GM23338 (cell line): ENCODE measurements around the gene KLHL21. TPM values are rescaled to one million over a fixed set of nuclear protein-coding genes. Genes with fewer than 3 reads are reported as not detected.
A peak's percentile ranks its signal among the peaks of the same experiment; 100 is the strongest.

Experiments
- ATAC-seq: fragments of 200-7000 bp; cut with Tn5 transposase; 3 replicates; pipeline ENCODE4 v1.9.1; 2020
- DNase-seq: peaks from one replicate; pipeline ENCODE4 v3.0.0-alpha.2; 2015; ENCODE audit warnings: low spot score
- H2AFZ ChIP-seq: fragments of 200-600 bp; sonication (generic); 2 replicates; pipeline ENCODE4 v1.8.0; 2016; ENCODE audit warnings: antibody characterized with exemption, mild to moderate bottlenecking, moderate library complexity
- H3F3A ChIP-seq: fragments of 200-600 bp; sonication (generic); replicated peaks from 2 replicates; pipeline ENCODE4 v1.8.0; 2017; ENCODE audit warnings: antibody characterized with exemption, mixed run types, low read depth
- H3K27ac ChIP-seq: fragments of 200-600 bp; sonication (generic); 2 replicates; pipeline ENCODE4 v1.6.1; 2016; ENCODE audit warnings: low read depth
- H3K27me3 ChIP-seq: fragments of 200-600 bp; sonication (generic); 2 replicates; pipeline ENCODE4 v1.8.0; 2016; ENCODE audit warnings: mild to moderate bottlenecking, mixed run types, moderate library complexity; ENCODE audit not compliant: insufficient read depth
- H3K36me3 ChIP-seq: fragments of 200-600 bp; sonication (generic); 2 replicates; pipeline ENCODE4 v1.8.0; 2016; ENCODE audit warnings: mild to moderate bottlenecking; ENCODE audit not compliant: insufficient read depth
- H3K4me1 ChIP-seq: fragments of 200-600 bp; sonication (generic); 2 replicates; pipeline ENCODE4 v1.8.0; 2016; ENCODE audit warnings: mild to moderate bottlenecking, moderate library complexity; ENCODE audit not compliant: insufficient read depth
- H3K4me2 ChIP-seq: fragments of 200-600 bp; sonication (generic); 2 replicates; pipeline ENCODE4 v1.7.1; 2017; ENCODE audit warnings: mixed run types
- H3K4me3 ChIP-seq: fragments of 200-600 bp; sonication (generic); 2 replicates; pipeline ENCODE4 v1.6.1; 2016; ENCODE audit warnings: mixed run types
- H3K79me2 ChIP-seq: fragments of 200-600 bp; sonication (generic); replicated peaks from 2 replicates; pipeline ENCODE4 v1.8.0; 2017; ENCODE audit warnings: mild to moderate bottlenecking; ENCODE audit not compliant: insufficient read depth
- H3K9me2 ChIP-seq: fragments of 200-600 bp; sonication (generic); 2 replicates; pipeline ENCODE4 v1.8.0; 2017; ENCODE audit not compliant: insufficient read depth
- H4K20me1 ChIP-seq: fragments of 200-600 bp; sonication (generic); replicated peaks from 2 replicates; pipeline ENCODE4 v1.8.0; 2017; ENCODE audit warnings: mild to moderate bottlenecking; ENCODE audit not compliant: insufficient read depth
- H3K27ac Mint-ChIP-seq: 2 replicates; pipeline ENCODE4 v1.8.0; 2020; ENCODE audit warnings: inconsistent platforms, mild to moderate bottlenecking, moderate library complexity, mixed read lengths
- H3K27me3 Mint-ChIP-seq: 3 replicates; pipeline ENCODE4 v1.8.0; 2022; ENCODE audit warnings: low read depth, mild to moderate bottlenecking, moderate library complexity, mixed read lengths, inconsistent platforms; ENCODE audit not compliant: insufficient read depth, poor library complexity
- H3K36me3 Mint-ChIP-seq: 3 replicates; pipeline ENCODE4 v1.8.0; 2021; ENCODE audit warnings: low read depth, mild to moderate bottlenecking, inconsistent platforms, moderate library complexity, mixed read lengths
- H3K4me1 Mint-ChIP-seq: 3 replicates; pipeline ENCODE4 v1.8.0; 2020; ENCODE audit warnings: mild to moderate bottlenecking, inconsistent platforms, mixed read lengths
- H3K4me3 Mint-ChIP-seq: 3 replicates; pipeline ENCODE4 v1.8.0; 2021; ENCODE audit warnings: moderate library complexity, mild to moderate bottlenecking, inconsistent platforms, mixed read lengths
- H3K9me3 Mint-ChIP-seq: 3 replicates; pipeline ENCODE4 v1.8.0; 2020; ENCODE audit warnings: moderate library complexity, mild to moderate bottlenecking, inconsistent platforms, mixed read lengths
- CREB1 ChIP-seq: fragments of 250-450 bp; sonication (Bioruptor Pico); IDR thresholded peaks from 2 replicates; pipeline ENCODE4 v1.5.0; 2020; ENCODE audit warnings: low read depth, mild to moderate bottlenecking, moderate library complexity
- CTCF ChIP-seq, 2 experiments: fragments of 200-600 bp in 1 of 2; sonication (generic) in 1 of 2; conservative IDR thresholded peaks; 2 replicates each; pipeline versions ENCODE4 v1.5.1 to v1.6.1; 2016 to 2017; ENCODE audit warnings: antibody characterized with exemption in 2 of 2, low read depth in 2 of 2, mild to moderate bottlenecking in 2 of 2, moderate library complexity in 1 of 2
- ETS1 ChIP-seq: IDR thresholded peaks from 2 replicates; pipeline ENCODE4 v1.6.1; 2016; ENCODE audit warnings: antibody characterized with exemption
- EZH2 ChIP-seq: fragments of 200-600 bp; sonication (generic); IDR thresholded peaks from one replicate; pipeline ENCODE4 v1.8.0; 2017; ENCODE audit warnings: antibody characterized with exemption, mild to moderate bottlenecking, low read depth; ENCODE audit not compliant: unreplicated experiment
- EZH2phosphoT487 ChIP-seq: fragments of 200-600 bp; sonication (generic); IDR thresholded peaks from one replicate; pipeline ENCODE4 v1.8.1; 2018; ENCODE audit warnings: antibody characterized with exemption; ENCODE audit not compliant: unreplicated experiment
- JUNB ChIP-seq: IDR thresholded peaks from one replicate; pipeline ENCODE4 v1.6.1; 2016; ENCODE audit warnings: antibody characterized with exemption; ENCODE audit not compliant: unreplicated experiment
- NANOG ChIP-seq: IDR thresholded peaks from 2 replicates; pipeline ENCODE4 v1.6.1; 2016; ENCODE audit warnings: antibody characterized with exemption, borderline replicate concordance
- POLR2AphosphoS5 ChIP-seq: IDR thresholded peaks from 2 replicates; pipeline ENCODE4 v1.6.1; 2016; ENCODE audit warnings: antibody characterized with exemption, low read depth
- STAT1 ChIP-seq: IDR thresholded peaks from one replicate; pipeline ENCODE4 v1.6.1; 2016; ENCODE audit warnings: antibody characterized with exemption; ENCODE audit not compliant: unreplicated experiment
- ZNF114 ChIP-seq: fragments of 250-450 bp; sonication (Bioruptor Pico); IDR thresholded peaks from 2 replicates; pipeline ENCODE4 v1.5.0; 2020; ENCODE audit warnings: mild to moderate bottlenecking, moderate library complexity
- ZNF331 ChIP-seq: fragments of 250-450 bp; sonication (Bioruptor Pico); IDR thresholded peaks from 2 replicates; pipeline ENCODE4 v1.5.0; 2020; ENCODE audit warnings: low read depth, mild to moderate bottlenecking, moderate library complexity
- polyA plus RNA-seq: library from polyadenylated mRNA; unstranded; fragments of >200 nt; fragmentation: Nextera tagmentation; extraction: Ambion mirVana; gene quantifications from 2 replicates; pipeline ENCODE4 v1.2.1, GENCODE V29; 2016
- total RNA-seq: library from RNA; depleted of rRNA; stranded (reverse); fragments of >200 nt; shearing (Covaris generic); gene quantifications from 2 replicates; pipeline ENCODE4 v1.2.3, GENCODE V29; 2014
- TF ChIP-seq, protein P1 (sequence below): IDR thresholded peaks from one replicate; pipeline ENCODE4 v1.6.1; 2018; ENCODE audit warnings: antibody characterized with exemption; ENCODE audit not compliant: unreplicated experiment
- TF ChIP-seq, protein P2 (sequence below): fragments of 250-450 bp; sonication (Bioruptor Pico); IDR thresholded peaks from 2 replicates; pipeline ENCODE4 v1.5.0; 2020; ENCODE audit warnings: mild to moderate bottlenecking, moderate library complexity

KLHL21 gene
- total and polyA plus RNA-seq, 2 experiments from 2014 or later = 7.3 to 35.9 TPM

GRCh38 chr1:6614929-6615785 is 12.5 kb upstream of the KLHL21 start:
- Mint-ChIP-seq H3K4me3 (peak overlapping the region; percentile 81), H3K27me3 (peaks cover 35% of the 10 kb centered on the region), H3K4me1 (peaks cover 17% of the 10 kb centered on the region), H3K27ac (no peak overlapping the region; the same call in 1 of the 2 replicates), H3K36me3 (peaks cover 35% of the 10 kb centered on the region), H3K9me3 (peaks cover 3% of the 10 kb centered on the region; the same call in 1 of the 3 replicates)
- Histone ChIP-seq H3K9me2 (peaks cover 3% of the 10 kb centered on the region; the same call in 1 of the 2 replicates), H3F3A (peaks cover 23% of the 10 kb centered on the region), H2AFZ (no peak overlapping the region), H3K36me3 (peaks cover 9% of the 10 kb centered on the region; the same call in 1 of the 2 replicates), H3K79me2 (peaks cover 53% of the 10 kb centered on the region), H3K27ac (peak overlapping the region; percentile 59; the same call in 1 of the 2 replicates), H3K4me2 (peak overlapping the region; percentile 94), H3K27me3 (peaks cover 14% of the 10 kb centered on the region), H4K20me1 (peaks cover 46% of the 10 kb centered on the region), H3K4me1 (peaks cover 11% of the 10 kb centered on the region), H3K4me3 (peak overlapping the region; percentile 96)
- TF ChIP-seq JUNB (no peak), EZH2phosphoT487 (no peak), EZH2 (no peak), CTCF (conservative IDR thresholded peaks at IDR 0.05; ENCODE audit: low read depth in 2 of 2) (no peak), ZNF331 (CRISPR knock-in tag) (no peak), ETS1 (no peak), ZNF114 (no peak), CREB1 (CRISPR knock-in tag) (no peak), STAT1 (no peak), NANOG (no peak), POLR2AphosphoS5 (no peak)
- TF ChIP-seq, protein P1, sequence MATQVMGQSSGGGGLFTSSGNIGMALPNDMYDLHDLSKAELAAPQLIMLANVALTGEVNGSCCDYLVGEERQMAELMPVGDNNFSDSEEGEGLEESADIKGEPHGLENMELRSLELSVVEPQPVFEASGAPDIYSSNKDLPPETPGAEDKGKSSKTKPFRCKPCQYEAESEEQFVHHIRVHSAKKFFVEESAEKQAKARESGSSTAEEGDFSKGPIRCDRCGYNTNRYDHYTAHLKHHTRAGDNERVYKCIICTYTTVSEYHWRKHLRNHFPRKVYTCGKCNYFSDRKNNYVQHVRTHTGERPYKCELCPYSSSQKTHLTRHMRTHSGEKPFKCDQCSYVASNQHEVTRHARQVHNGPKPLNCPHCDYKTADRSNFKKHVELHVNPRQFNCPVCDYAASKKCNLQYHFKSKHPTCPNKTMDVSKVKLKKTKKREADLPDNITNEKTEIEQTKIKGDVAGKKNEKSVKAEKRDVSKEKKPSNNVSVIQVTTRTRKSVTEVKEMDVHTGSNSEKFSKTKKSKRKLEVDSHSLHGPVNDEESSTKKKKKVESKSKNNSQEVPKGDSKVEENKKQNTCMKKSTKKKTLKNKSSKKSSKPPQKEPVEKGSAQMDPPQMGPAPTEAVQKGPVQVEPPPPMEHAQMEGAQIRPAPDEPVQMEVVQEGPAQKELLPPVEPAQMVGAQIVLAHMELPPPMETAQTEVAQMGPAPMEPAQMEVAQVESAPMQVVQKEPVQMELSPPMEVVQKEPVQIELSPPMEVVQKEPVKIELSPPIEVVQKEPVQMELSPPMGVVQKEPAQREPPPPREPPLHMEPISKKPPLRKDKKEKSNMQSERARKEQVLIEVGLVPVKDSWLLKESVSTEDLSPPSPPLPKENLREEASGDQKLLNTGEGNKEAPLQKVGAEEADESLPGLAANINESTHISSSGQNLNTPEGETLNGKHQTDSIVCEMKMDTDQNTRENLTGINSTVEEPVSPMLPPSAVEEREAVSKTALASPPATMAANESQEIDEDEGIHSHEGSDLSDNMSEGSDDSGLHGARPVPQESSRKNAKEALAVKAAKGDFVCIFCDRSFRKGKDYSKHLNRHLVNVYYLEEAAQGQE = no peak
- TF ChIP-seq, protein P2, sequence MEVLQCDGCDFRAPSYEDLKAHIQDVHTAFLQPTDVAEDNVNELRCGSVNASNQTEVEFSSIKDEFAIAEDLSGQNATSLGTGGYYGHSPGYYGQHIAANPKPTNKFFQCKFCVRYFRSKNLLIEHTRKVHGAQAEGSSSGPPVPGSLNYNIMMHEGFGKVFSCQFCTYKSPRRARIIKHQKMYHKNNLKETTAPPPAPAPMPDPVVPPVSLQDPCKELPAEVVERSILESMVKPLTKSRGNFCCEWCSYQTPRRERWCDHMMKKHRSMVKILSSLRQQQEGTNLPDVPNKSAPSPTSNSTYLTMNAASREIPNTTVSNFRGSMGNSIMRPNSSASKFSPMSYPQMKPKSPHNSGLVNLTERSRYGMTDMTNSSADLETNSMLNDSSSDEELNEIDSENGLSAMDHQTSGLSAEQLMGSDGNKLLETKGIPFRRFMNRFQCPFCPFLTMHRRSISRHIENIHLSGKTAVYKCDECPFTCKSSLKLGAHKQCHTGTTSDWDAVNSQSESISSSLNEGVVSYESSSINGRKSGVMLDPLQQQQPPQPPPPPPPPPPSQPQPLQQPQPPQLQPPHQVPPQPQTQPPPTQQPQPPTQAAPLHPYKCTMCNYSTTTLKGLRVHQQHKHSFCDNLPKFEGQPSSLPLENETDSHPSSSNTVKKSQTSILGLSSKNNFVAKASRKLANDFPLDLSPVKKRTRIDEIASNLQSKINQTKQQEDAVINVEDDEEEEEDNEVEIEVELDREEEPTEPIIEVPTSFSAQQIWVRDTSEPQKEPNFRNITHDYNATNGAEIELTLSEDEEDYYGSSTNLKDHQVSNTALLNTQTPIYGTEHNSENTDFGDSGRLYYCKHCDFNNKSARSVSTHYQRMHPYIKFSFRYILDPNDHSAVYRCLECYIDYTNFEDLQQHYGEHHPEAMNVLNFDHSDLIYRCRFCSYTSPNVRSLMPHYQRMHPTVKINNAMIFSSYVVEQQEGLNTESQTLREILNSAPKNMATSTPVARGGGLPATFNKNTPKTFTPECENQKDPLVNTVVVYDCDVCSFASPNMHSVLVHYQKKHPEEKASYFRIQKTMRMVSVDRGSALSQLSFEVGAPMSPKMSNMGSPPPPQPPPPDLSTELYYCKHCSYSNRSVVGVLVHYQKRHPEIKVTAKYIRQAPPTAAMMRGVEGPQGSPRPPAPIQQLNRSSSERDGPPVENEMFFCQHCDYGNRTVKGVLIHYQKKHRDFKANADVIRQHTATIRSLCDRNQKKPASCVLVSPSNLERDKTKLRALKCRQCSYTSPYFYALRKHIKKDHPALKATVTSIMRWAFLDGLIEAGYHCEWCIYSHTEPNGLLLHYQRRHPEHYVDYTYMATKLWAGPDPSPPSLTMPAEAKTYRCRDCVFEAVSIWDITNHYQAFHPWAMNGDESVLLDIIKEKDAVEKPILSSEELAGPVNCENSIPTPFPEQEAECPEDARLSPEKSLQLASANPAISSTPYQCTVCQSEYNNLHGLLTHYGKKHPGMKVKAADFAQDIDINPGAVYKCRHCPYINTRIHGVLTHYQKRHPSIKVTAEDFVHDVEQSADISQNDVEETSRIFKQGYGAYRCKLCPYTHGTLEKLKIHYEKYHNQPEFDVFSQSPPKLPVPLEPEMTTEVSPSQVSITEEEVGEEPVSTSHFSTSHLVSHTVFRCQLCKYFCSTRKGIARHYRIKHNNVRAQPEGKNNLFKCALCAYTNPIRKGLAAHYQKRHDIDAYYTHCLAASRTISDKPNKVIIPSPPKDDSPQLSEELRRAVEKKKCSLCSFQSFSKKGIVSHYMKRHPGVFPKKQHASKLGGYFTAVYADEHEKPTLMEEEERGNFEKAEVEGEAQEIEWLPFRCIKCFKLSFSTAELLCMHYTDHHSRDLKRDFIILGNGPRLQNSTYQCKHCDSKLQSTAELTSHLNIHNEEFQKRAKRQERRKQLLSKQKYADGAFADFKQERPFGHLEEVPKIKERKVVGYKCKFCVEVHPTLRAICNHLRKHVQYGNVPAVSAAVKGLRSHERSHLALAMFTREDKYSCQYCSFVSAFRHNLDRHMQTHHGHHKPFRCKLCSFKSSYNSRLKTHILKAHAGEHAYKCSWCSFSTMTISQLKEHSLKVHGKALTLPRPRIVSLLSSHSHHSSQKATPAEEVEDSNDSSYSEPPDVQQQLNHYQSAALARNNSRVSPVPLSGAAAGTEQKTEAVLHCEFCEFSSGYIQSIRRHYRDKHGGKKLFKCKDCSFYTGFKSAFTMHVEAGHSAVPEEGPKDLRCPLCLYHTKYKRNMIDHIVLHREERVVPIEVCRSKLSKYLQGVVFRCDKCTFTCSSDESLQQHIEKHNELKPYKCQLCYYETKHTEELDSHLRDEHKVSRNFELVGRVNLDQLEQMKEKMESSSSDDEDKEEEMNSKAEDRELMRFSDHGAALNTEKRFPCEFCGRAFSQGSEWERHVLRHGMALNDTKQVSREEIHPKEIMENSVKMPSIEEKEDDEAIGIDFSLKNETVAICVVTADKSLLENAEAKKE = no peak
- DNase-seq (peak; percentile 55), ATAC-seq (no peak)
